ENCODE measurements around the gene TSPAN11.
"Not testable (repeated sequence)": the region's sequence is repeated elsewhere in the genome, so short reads cannot be mapped to it uniquely, and the experiment has no call there.

TSPAN11 gene

DNA sequence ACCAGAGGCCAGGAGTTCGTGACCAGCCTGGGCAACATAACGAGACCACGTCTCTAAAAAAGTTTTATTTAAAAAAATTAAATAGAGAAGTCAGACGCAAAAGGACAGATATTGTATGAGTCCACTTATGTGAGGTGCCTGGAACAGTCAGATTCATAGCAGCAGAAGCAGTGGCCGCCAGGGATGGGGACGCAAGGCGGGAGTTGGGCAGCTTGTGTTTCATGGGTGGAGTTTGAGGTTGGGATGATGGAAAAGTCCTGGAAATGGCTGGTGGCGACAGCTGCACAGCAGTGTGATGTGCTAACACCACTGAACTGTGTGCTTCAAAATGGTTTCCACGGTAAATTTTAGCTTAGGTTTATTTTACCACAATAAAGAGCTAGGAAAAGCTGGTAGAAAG lies 89.5 kb downstream of the TSPAN11 start:
- in situ Hi-C loops (cut with HindIII; ENCODE audit: low sequenced_read_pairs): no loop called here

- in situ Hi-C loops (cut with HindIII; ENCODE audit: low sequenced_read_pairs): no loop called here
Measured at GRCh38 chr12:31017535-31017934, 91.0 kb downstream of the TSPAN11 start.

DNA sequence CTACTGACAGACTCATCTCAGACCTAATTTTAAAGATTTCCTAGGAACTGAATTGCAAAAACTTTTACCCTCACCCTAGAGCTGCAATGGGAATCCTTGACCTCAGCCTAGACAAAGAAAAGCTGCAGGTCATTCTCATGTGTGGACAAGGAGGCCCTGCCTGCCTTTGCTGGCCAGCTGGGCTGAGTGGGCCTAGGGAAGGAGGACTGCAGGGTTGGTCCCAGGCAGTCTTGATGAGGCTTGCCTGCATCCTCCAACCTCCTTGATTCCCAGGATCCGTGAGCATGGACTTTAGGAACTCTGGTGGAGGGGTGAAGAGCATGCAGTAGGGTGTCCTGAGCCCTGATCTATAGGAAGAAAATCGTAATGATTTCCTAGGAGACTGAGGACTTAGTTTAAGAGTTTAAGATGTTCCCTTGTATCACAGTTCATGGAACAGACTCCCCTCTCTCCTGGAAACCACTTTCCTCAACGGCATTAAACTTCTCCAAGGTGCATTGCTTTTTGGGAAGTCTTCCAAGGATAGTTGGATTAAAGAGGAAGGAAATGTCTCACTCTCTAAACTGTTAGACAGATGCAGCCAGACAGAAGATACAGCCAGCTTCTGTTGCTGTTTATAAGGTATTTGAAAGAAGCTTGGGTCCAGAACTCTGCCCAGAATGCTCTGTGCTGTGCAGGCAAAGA lies 91.7 kb downstream of the TSPAN11 start:
- in situ Hi-C loops (cut with HindIII; ENCODE audit: low sequenced_read_pairs): no loop called here

GRCh38 chr12:31018790-31019505 lies 92.4 kb downstream of the TSPAN11 start:
- in situ Hi-C loops (cut with HindIII; ENCODE audit: low sequenced_read_pairs): no loop called here

DNA sequence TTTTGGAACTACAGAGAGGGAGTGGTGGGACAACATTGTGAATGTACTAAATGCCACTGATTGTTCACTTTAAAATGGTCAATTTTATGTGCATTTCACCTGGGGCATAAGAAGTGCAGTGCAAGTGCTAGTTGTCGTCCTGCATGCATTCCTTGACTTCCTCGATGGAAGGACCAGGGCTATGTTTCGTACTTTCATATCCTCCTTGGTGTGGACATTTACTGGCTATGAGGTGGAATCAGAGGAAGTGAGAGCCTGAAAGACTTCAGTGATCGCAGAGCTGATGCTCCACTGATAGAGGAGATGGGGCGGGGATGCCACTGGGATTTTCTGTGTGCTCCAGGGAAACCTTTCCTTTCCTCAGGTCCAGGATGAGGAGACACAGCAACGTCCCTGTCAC lies 93.0 kb downstream of the TSPAN11 start:
- in situ Hi-C loops (cut with HindIII; ENCODE audit: low sequenced_read_pairs): no loop called here

GRCh38 chr12:31019976-31020375 lies 93.4 kb downstream of the TSPAN11 start:
- in situ Hi-C loops (cut with HindIII; ENCODE audit: low sequenced_read_pairs): no loop called here

DNA sequence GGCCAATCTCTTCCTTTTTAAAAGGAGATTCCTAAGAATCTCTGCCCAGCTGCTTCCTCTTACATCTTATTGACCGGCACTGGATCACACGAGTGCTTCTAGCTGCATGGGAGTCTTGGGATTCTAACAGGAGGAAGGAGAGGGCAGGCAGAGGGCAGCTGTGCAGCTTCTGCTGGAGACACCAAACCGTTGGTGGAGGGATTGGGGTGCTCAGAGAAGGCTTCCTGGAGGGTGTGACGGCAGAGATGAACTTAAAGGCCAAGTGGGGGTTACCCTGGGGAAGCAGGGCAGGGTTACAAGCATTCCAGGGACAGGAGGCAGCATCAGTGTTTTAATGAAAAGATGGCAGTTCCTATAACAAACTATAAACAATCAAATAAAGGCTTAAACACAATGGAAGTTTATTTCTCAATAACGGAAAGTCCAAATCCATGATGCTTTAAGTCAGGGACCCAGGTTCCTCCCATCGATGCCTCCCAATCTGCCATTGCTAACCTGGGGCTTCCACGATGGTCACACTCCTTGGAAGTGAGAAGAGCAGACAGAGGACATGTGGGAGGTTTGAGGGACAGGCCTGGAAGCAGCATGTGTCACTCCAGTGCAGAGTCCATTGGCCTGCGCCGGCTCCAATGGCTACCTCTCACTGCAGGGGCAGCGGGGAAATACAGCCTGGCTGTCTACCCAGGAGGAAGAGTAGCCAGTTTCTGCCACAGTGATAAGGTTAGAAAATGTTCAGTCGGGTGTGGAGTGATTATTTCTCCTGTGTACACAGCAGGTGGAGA lies 94.0 kb downstream of the TSPAN11 start:
- in situ Hi-C loops (cut with HindIII; ENCODE audit: low sequenced_read_pairs): no loop called here

GRCh38 chr12:31021181-31021580 lies 94.6 kb downstream of the TSPAN11 start:
- in situ Hi-C loops (cut with HindIII; ENCODE audit: low sequenced_read_pairs): no loop called here

DNA sequence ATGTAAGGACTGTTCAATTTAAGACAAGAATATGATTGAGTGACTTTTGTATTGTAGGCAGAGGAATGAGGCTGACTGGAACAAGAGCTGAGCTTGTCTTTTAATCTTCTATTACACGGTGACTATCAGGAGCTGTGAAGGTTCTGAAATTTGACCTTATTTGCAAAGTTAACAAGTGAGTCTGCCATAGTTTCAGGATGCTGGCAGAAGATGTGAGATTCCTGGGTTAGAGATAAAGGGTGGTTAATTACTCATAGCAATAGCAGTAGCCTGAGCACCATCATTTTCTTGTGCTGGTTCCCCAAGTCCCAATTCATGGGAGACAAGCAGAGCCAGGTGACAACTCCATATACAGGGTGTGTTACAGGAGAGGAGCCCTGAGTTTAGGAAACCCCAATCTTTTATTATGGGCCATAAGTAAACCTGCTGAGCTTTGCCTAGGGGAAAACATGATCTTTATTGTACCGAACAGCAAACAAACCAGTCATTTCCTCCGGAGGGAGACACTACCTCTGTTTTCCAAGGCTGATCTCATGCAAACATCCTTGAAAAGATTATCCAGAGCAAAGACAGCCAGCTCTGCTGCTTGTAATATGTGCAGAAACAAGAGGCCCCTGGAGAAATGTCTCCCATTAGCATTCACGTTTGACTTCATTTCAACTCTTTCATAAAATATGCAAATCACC lies 95.4 kb downstream of the TSPAN11 start:
- in situ Hi-C loops (cut with HindIII; ENCODE audit: low sequenced_read_pairs): no loop called here

DNA sequence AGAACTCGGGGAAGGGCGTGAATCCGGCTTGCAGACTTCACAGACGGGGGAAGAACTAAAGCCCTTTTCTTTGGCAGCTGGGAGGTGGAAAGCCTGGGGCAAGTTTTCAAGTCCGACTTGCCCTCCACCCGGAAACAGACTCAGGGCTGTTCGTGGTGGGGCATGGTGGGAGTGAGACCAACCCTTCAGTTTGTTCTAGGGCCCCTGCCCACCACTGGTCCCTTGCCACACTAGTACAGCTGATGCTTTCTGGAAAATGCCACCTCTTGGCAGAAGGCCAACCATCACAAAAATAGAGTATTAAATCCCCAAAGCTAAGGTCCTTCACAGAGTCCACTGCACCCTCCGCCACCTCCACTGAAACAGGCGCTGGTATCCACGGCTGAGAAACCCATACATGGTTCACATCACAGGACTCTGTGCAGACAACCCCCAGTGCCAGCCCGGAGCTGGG lies 96.8 kb downstream of the TSPAN11 start:
- in situ Hi-C loops (cut with HindIII; ENCODE audit: low sequenced_read_pairs): no loop called here

- in situ Hi-C loops (cut with HindIII; ENCODE audit: low sequenced_read_pairs): no loop called here
Measured at GRCh38 chr12:31026202-31026601, 99.7 kb downstream of the TSPAN11 start.

GRCh38 chr12:31027006-31027405 lies 100.5 kb downstream of the TSPAN11 start:
- in situ Hi-C loops (cut with HindIII; ENCODE audit: low sequenced_read_pairs): not testable (repeated sequence)

GRCh38 chr12:31029468-31029867 lies 102.9 kb downstream of the TSPAN11 start:
- in situ Hi-C loops (cut with HindIII; ENCODE audit: low sequenced_read_pairs): no loop called here

DNA sequence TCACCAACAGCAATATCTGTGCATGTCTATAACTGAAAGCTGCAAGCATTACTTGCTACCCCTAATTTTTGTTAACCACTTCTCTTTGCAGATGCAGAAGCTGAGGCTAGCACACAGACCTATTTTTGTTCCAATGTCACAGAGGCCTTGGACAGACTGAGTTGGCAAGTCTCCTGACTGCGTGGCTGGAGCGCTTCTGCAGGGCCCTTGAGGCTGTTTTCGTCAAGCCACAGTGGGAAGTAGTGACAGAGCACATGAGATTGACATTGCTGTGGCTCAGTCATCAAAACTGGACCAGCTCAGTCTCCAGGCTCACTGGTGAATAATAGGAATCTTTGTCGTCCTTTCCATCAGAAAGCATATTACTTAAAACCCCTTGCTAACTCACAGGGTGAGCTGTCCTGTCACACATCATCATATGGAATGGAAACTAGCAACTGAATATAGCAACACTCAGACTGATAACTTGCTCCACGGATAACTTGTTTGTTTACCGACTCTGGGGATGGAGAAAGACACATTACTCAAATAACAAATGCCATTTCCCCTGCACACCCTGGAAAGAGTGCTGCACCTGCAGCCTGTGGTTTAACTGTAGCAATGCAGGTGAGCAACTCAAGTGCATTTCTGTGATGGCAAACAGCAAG lies 103.5 kb downstream of the TSPAN11 start:
- in situ Hi-C loops (cut with HindIII; ENCODE audit: low sequenced_read_pairs): no loop called here

GRCh38 chr12:31031951-31032335 lies 105.4 kb downstream of the TSPAN11 start:
- in situ Hi-C loops (cut with HindIII; ENCODE audit: low sequenced_read_pairs): no loop called here

- in situ Hi-C loops (cut with HindIII; ENCODE audit: low sequenced_read_pairs): no loop called here
Measured at GRCh38 chr12:31033146-31033545, 106.6 kb downstream of the TSPAN11 start.

GRCh38 chr12:31033681-31034080 lies 107.1 kb downstream of the TSPAN11 start:
- in situ Hi-C loops (cut with HindIII; ENCODE audit: low sequenced_read_pairs): no loop called here

- in situ Hi-C loops (cut with HindIII; ENCODE audit: low sequenced_read_pairs): no loop called here
Measured at GRCh38 chr12:31034372-31034771, 107.8 kb downstream of the TSPAN11 start.

DNA sequence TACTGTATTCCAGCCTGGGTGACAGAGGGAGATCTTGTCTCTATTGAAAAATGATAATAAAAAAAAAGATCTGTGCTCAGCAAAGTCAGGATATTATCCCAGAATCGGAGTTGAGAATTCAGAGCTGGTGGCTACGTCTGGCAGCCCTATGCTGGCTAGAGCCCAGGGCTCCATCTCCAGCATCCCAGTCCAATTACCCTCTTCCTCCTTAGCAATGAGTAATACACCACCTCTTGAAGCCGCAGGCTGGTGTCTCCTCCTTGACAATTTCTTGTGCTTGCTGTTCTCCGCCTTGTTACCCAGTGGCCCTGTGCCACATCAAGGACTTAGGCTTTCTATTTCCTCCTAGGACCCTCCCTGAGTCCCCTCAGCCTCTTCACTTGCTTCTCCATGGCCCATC lies 108.7 kb downstream of the TSPAN11 start:
- in situ Hi-C loops (cut with HindIII; ENCODE audit: low sequenced_read_pairs): no loop called here

- in situ Hi-C loops (cut with HindIII; ENCODE audit: low sequenced_read_pairs): no loop called here
Measured at GRCh38 chr12:31035967-31036665, 109.6 kb downstream of the TSPAN11 start.
